Measurements from ENCODE around the gene PTGFRN.

The PTGFRN gene

GRCh38 chr1:116982319-116983004 lies 72.7 kb downstream of the PTGFRN start:
- no peak for DNase-seq

GRCh38 chr1:116983112-116983511 lies 73.4 kb downstream of the PTGFRN start:
- no peak for DNase-seq

- DNase-seq, result no peak
Measured at GRCh38 chr1:116983678-116984077, 74.0 kb downstream of the PTGFRN start.

GRCh38 chr1:116984406-116985160 lies 74.9 kb downstream of the PTGFRN start:
- DNase-seq, result no peak

GRCh38 chr1:116986421-116987255 lies 76.9 kb downstream of the PTGFRN start:
- no peak for DNase-seq

- DNase-seq, result no peak
Measured at GRCh38 chr1:116987256-116987555, 77.5 kb downstream of the PTGFRN start.

- no peak for DNase-seq
Measured at GRCh38 chr1:116988248-116988647, 78.5 kb downstream of the PTGFRN start.

- DNase-seq, result peak; percentile 37
Measured at GRCh38 chr1:116988908-116989307, 79.2 kb downstream of the PTGFRN start.

GRCh38 chr1:116989835-116990234 lies 80.1 kb downstream of the PTGFRN start:
- no peak for DNase-seq

- DNase-seq, result no peak
Measured at GRCh38 chr1:116990612-116991151, 81.0 kb downstream of the PTGFRN start.

GRCh38 chr1:116991171-116991845 lies 81.6 kb downstream of the PTGFRN start:
- no peak for DNase-seq

- no peak for DNase-seq
Measured at GRCh38 chr1:116991918-116992317, 82.2 kb downstream of the PTGFRN start.

- DNase-seq, result no peak
Measured at GRCh38 chr1:116993286-116993685, 83.6 kb downstream of the PTGFRN start.

GRCh38 chr1:116994411-116994810 lies 84.7 kb downstream of the PTGFRN start:
- no peak for DNase-seq

GRCh38 chr1:116997066-116997465 lies 87.3 kb downstream of the PTGFRN start:
- no peak for DNase-seq

- DNase-seq, result no peak
Measured at GRCh38 chr1:116997636-116998035, 87.9 kb downstream of the PTGFRN start.

GRCh38 chr1:116999596-116999995 lies 89.9 kb downstream of the PTGFRN start:
- no peak for DNase-seq

- no peak for DNase-seq
Measured at GRCh38 chr1:117000142-117000541, 90.4 kb downstream of the PTGFRN start.

GRCh38 chr1:117001254-117001927 lies 91.7 kb downstream of the PTGFRN start, which contains the start of gene CD101:
CD101 (plus strand) TSS chr1:117001760; CDS start chr1:117001818, 58 bp downstream.
- DNase-seq, result no peak

GRCh38 chr1:117003223-117003875 lies 93.6 kb downstream of the PTGFRN start:
- no peak for DNase-seq

GRCh38 chr1:117007719-117008013 lies 98.0 kb downstream of the PTGFRN start:
- no peak for DNase-seq

- DNase-seq, result no peak
Measured at GRCh38 chr1:117008656-117009055, 98.9 kb downstream of the PTGFRN start.
